GM12878 (cell line): Measurements from ENCODE around the gene ABITRAM. TPM values are rescaled to one million over a fixed set of nuclear protein-coding genes. Genes with fewer than 3 reads are reported as not detected.

Source experiments
- ATAC-seq: fragments of 200-7000 bp; cut with Tn5 transposase; 3 replicates; pipeline ENCODE4 v1.9.1; 2020; ENCODE audit warnings: mild to moderate bottlenecking, moderate library complexity
- BruUV-seq: library from RNA; stranded (reverse); fragments of 400-500 nt; replicated peaks from 2 replicates; lab custom pipeline; 2021; lab: Mats Ljungman, UMichigan
- CTCF ChIA-PET: fragments of 300-600 bp; sonication (Branson Sonifier 250); formaldehyde crosslinking; extraction: SDS; loops from one replicate; lab custom pipeline; 2021; ENCODE audit warnings: inconsistent platforms; lab: Yijun Ruan, JAX
- POLR2A ChIA-PET: fragments of 350-600 bp; formaldehyde crosslinking; extraction: SDS; loops from one replicate; lab custom pipeline; 2021; ENCODE audit warnings: inconsistent platforms; lab: Charles Lee
- RAD21 ChIA-PET: fragments of 300-600 bp; sonication (Branson Sonifier 250); formaldehyde crosslinking; loops from one replicate; lab custom pipeline; 2023; ENCODE audit warnings: antibody characterized with exemption; ENCODE audit not compliant: unreplicated experiment; lab: Charles Lee
- SMC1A ChIA-PET: fragments of 300-600 bp; sonication (Branson Sonifier 250); formaldehyde crosslinking; loops from one replicate; lab custom pipeline; 2023; ENCODE audit not compliant: unreplicated experiment, uncharacterized antibody; lab: Charles Lee
- DNase-seq: peaks from one replicate; pipeline ENCODE4 v3.0.0-alpha.2; 2011; ENCODE audit warnings: low read depth, low spot score
- FAIRE-seq: peaks from 3 replicates; lab custom pipeline; 2011; peaks lifted over from hg19 to GRCh38; lab: Jason Lieb, UNC
- H2AFZ ChIP-seq: 2 replicates; pipeline ENCODE4 v1.6.0; 2011; ENCODE audit warnings: low read depth, low read length, control low read depth; ENCODE audit not compliant: control insufficient read depth
- H3K27ac ChIP-seq: 2 replicates; pipeline ENCODE4 v1.5.1; 2011; ENCODE audit warnings: control low read depth; ENCODE audit not compliant: control insufficient read depth, insufficient read depth
- H3K27me3 ChIP-seq, 2 experiments: replicated peaks in 1 of 2; 2 replicates each; pipeline versions ENCODE4 v1.6.0 to v1.6.1; 2011; ENCODE audit warnings: low read length in 1 of 2; ENCODE audit not compliant: control insufficient read depth in 2 of 2, insufficient read depth in 2 of 2
- H3K36me3 ChIP-seq, 2 experiments: 2 replicates each; pipeline ENCODE4 v1.5.1; 2011; ENCODE audit warnings: low read length in 1 of 2; ENCODE audit not compliant: control insufficient read depth in 2 of 2, insufficient read depth in 2 of 2
- H3K4me1 ChIP-seq: 2 replicates; pipeline ENCODE4 v1.6.1; 2011; ENCODE audit warnings: mild to moderate bottlenecking, low read length, moderate library complexity, mixed read lengths; ENCODE audit not compliant: control insufficient read depth, insufficient read depth
- H3K4me2 ChIP-seq: 2 replicates; pipeline ENCODE4 v1.6.0; 2011; ENCODE audit warnings: control low read depth; ENCODE audit not compliant: control insufficient read depth, insufficient read depth
- H3K4me3 ChIP-seq: fragments of 200-600 bp; sonication (generic); 2 replicates; pipeline ENCODE4 v1.5.1; 2016
- H3K79me2 ChIP-seq: 2 replicates; pipeline ENCODE4 v1.6.0; 2011; ENCODE audit warnings: low read length; ENCODE audit not compliant: control insufficient read depth, insufficient read depth
- H3K9ac ChIP-seq: 2 replicates; pipeline ENCODE4 v1.8.0; 2011; ENCODE audit warnings: low read length, control low read depth, mixed read lengths; ENCODE audit not compliant: control insufficient read depth, insufficient read depth
- H3K9me3 ChIP-seq: replicated peaks from 3 replicates; pipeline ENCODE4 v1.5.1; 2011; ENCODE audit warnings: mild to moderate bottlenecking, low read length; ENCODE audit not compliant: control insufficient read depth, insufficient read depth
- H4K20me1 ChIP-seq: 2 replicates; pipeline ENCODE4 v1.6.0; 2011; ENCODE audit not compliant: control insufficient read depth, insufficient read depth
- BHLHE40 ChIP-seq, 2 experiments: fragments of 450-650 bp in 1 of 2; IDR thresholded peaks; 2 replicates each; pipeline ENCODE4 v1.6.1; 2011 to 2017; ENCODE audit warnings: low read depth in 2 of 2, borderline replicate concordance in 1 of 2, improper control_type of control experiment in 1 of 2, low read length in 1 of 2, mild to moderate bottlenecking in 1 of 2
- E2F8 ChIP-seq: fragments of 450-650 bp; IDR thresholded peaks from 2 replicates; pipeline ENCODE4 v1.6.1; 2018; ENCODE audit warnings: mild to moderate bottlenecking, low read depth, moderate library complexity; ENCODE audit not compliant: partially characterized antibody
- FOXK2 ChIP-seq: fragments of 450-650 bp; IDR thresholded peaks from 2 replicates; pipeline ENCODE4 v1.6.1; 2017; ENCODE audit warnings: mild to moderate bottlenecking, moderate library complexity
- MEF2A ChIP-seq: IDR thresholded peaks from 2 replicates; pipeline ENCODE4 v1.6.1; 2011; ENCODE audit warnings: low read depth, mild to moderate bottlenecking, low read length, moderate library complexity; ENCODE audit not compliant: insufficient read depth
- MEF2B ChIP-seq: fragments of 450-650 bp; IDR thresholded peaks from 2 replicates; pipeline ENCODE4 v1.6.1; 2018; ENCODE audit warnings: mild to moderate bottlenecking, moderate library complexity; ENCODE audit not compliant: partially characterized antibody, poor library complexity, severe bottlenecking
- MYB ChIP-seq: fragments of 150-350 bp; IDR thresholded peaks from 2 replicates; pipeline ENCODE4 v1.6.1; 2014; ENCODE audit warnings: mild to moderate bottlenecking, low read depth, low read length, borderline replicate concordance
- NBN ChIP-seq: fragments of 450-650 bp; IDR thresholded peaks from 2 replicates; pipeline ENCODE4 v1.6.1; 2016
- NFIC ChIP-seq: IDR thresholded peaks from 2 replicates; pipeline ENCODE4 v1.6.1; 2012; ENCODE audit warnings: low read depth, mild to moderate bottlenecking, inconsistent platforms, low read length, moderate library complexity
- NFYB ChIP-seq: IDR thresholded peaks from 2 replicates; pipeline ENCODE4 v1.6.1; 2011; ENCODE audit warnings: low read depth, mild to moderate bottlenecking, low read length, improper control_type of control experiment, moderate library complexity; ENCODE audit not compliant: insufficient read depth
- POU2F2 ChIP-seq: IDR thresholded peaks from 3 replicates; pipeline ENCODE4 v1.6.1; 2011; ENCODE audit warnings: low read depth, mild to moderate bottlenecking, low read length, borderline replicate concordance
- SMAD1 ChIP-seq: fragments of 450-650 bp; IDR thresholded peaks from 2 replicates; pipeline ENCODE4 v1.6.1; 2018; ENCODE audit warnings: mild to moderate bottlenecking, low read depth; ENCODE audit not compliant: partially characterized antibody
- WGBS: methylation state at CpG from one replicate; pipeline ENCODE4 v1.1.6; 2016; ENCODE audit warnings: low lambda C conversion rate; ENCODE audit not compliant: insufficient replicate concordance, insufficient coverage; ENCODE audit errors: missing lambda C conversion rate; 5-methylcytosine and 5-hydroxymethylcytosine counted together
- in situ Hi-C: fragments of 300-500 bp; cut with MboI; formaldehyde crosslinking; loops from 9 replicates; pipeline ENCODE4 v1.14.3; 2018; ENCODE audit warnings: mixed read lengths
- intact Hi-C: fragments of 100-400 bp; cut with micrococcal nuclease; formaldehyde crosslinking; loops from one replicate; pipeline ENCODE4 v1.14.2; 2022; ENCODE audit not compliant: unreplicated experiment
- polyA plus RNA-seq, 11 experiments: library from polyadenylated mRNA; depleted of rRNA in 4 of 11; unstranded in 6 of 11; stranded (reverse) in 5 of 11; fragments of >200 nt; fragmentation: Nextera tagmentation in 4 of 11; fragmentation: Illumina TruSeq in 1 of 11; extraction: Ambion mirVana in 4 of 11; extraction: Trizol in 1 of 11; gene quantifications; 1 replicate in 1 of 11; 2 replicates in 10 of 11; pipeline versions ENCODE4 v1.2.1 to v1.2.3, GENCODE V29; 2011 to 2016; ENCODE audit warnings: inconsistent platforms in 2 of 11, missing spikeins in 2 of 11, low read depth in 1 of 11
- total RNA-seq, 4 experiments: library from RNA; depleted of rRNA in 3 of 4; stranded (reverse); fragments of >200 nt in 3 of 4; fragmentation: Illumina TruSeq in 1 of 4; extraction: Trizol in 1 of 4; gene quantifications; 2 replicates each; pipeline versions ENCODE4 v1.2.1 to v1.2.3, GENCODE V29; 2013 to 2021
- TF ChIP-seq, protein P1 (sequence below): IDR thresholded peaks from 2 replicates; pipeline ENCODE4 v1.6.1; 2011; ENCODE audit warnings: borderline replicate concordance, low read depth, mild to moderate bottlenecking, moderate library complexity, mixed read lengths, low read length; ENCODE audit not compliant: insufficient read depth; ENCODE audit errors: extremely low read length
- TF ChIP-seq, protein P2 (sequence below): fragments of 450-650 bp; IDR thresholded peaks from 2 replicates; pipeline ENCODE4 v1.6.1; 2017; ENCODE audit warnings: low read depth, mild to moderate bottlenecking, moderate library complexity

Gene ABITRAM
- total and polyA plus RNA-seq, 10 of the 15 experiments (the other 5 are each of a cell fraction or from before 2014, with no cell fraction given), result 5.2 to 18.4 (median 10.6) TPM

- TF ChIP-seq E2F8, result no peak
- TF ChIP-seq, protein P1, sequence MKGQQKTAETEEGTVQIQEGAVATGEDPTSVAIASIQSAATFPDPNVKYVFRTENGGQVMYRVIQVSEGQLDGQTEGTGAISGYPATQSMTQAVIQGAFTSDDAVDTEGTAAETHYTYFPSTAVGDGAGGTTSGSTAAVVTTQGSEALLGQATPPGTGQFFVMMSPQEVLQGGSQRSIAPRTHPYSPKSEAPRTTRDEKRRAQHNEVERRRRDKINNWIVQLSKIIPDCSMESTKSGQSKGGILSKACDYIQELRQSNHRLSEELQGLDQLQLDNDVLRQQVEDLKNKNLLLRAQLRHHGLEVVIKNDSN, result no peak
- TF ChIP-seq, protein P2, sequence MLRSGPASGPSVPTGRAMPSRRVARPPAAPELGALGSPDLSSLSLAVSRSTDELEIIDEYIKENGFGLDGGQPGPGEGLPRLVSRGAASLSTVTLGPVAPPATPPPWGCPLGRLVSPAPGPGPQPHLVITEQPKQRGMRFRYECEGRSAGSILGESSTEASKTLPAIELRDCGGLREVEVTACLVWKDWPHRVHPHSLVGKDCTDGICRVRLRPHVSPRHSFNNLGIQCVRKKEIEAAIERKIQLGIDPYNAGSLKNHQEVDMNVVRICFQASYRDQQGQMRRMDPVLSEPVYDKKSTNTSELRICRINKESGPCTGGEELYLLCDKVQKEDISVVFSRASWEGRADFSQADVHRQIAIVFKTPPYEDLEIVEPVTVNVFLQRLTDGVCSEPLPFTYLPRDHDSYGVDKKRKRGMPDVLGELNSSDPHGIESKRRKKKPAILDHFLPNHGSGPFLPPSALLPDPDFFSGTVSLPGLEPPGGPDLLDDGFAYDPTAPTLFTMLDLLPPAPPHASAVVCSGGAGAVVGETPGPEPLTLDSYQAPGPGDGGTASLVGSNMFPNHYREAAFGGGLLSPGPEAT, result no peak
- no peak for TF ChIP-seq NFYB
These were observed 49.5 kb upstream of the ABITRAM start (continued) for GRCh38 chr9:108884701-108885100.

DNA sequence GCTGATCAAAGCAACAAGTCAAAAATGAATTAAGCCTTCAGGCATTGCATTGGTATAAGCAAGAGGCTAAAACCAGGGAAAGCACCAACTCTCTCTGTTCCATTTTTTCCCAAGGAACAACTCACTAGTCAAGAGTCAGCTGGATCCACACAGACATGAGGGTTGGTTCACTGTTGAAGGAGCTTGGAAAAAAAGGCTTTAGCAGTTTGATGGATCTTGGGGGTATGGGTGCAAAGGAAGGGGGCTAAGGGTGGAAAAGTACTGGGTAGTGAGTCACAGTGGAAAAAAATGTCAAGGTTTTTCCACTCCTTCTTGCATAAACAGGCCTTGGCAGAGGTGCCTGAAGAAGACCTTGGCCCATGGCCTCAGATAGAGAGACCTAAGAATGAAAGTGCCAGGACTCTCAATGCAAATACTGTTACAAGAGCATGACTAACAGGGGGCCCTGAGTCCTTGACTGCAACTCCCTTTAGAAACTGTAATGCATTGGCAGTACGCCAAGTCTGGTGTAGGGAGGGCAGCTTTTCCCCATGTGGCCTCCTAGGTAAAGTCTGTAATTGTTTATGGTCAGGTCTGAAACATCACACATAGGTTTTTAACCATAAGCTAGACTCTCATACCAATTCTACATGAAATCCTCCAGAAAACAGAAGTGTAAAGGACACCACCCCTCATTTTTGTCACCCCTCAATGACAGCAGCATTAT lies 48.4 kb upstream of the ABITRAM start:
- H3K4me2 ChIP-seq, result peak overlapping the region; percentile 59
- no TSS peak for BruUV-seq
- DNase-seq, result peak; percentile 81
- H4K20me1 ChIP-seq, result no peaks in the 10 kb centered on the region
- no peaks in the 10 kb centered on the region for H3K9me3 ChIP-seq
- ChIA-PET POLR2A (interaction anchor here (0.7 kb wide), 1 partner anchor 36 kb away, joined by 3 read pairs; no protein-coding TSS in a partner anchor), SMC1A (interaction anchor here (0.7 to 2.0 kb wide), 7 partner anchors 12 to 132 kb away, joined by 3 to 8 read pairs (median 3); no protein-coding TSS in a partner anchor), CTCF (interaction anchor here (0.9 to 1.3 kb wide), 2 partner anchors 68 to 223 kb away, joined by 3 read pairs; no protein-coding TSS in a partner anchor), RAD21 (interaction anchor here (1.2 kb wide), 1 partner anchor 69 kb away, joined by 3 read pairs; no protein-coding TSS in a partner anchor)
- intact Hi-C loops (no loop called here), in situ Hi-C loops (no loop called here)
- peak; percentile 99 for ATAC-seq
- FAIRE-seq, result peak; percentile 97
- no peaks in the 10 kb centered on the region for H3K27me3 ChIP-seq
- H2AFZ ChIP-seq, result no peak overlapping the region
- no peak overlapping the region for H3K4me3 ChIP-seq
- H3K79me2 ChIP-seq, result no peaks in the 10 kb centered on the region
- H3K9ac ChIP-seq, result no peak overlapping the region
- no peak overlapping the region for H3K27ac ChIP-seq
- WGBS, result 0% methylated on average over 1 of the region's 1 CpG
- H3K4me1 ChIP-seq, result peaks cover 8% of the 10 kb centered on the region
- peaks cover 0 to 8% of the 10 kb centered on the region in 2 experiments; a peak in 3 of 4 replicates for H3K36me3 ChIP-seq
- peak; percentile 41 for TF ChIP-seq MEF2B
- peak; percentile 24; the same call in 1 of the 2 replicates for TF ChIP-seq NFIC
- TF ChIP-seq, protein P2, result peak; percentile 48; the same call in 1 of the 2 replicates
- peak; percentile 35 to 65; a peak in 2 of 4 replicates for TF ChIP-seq BHLHE40 (IDR thresholded peaks at IDR 0.05; ENCODE audit: borderline replicate concordance in 1 of 2, low read depth in 2 of 2, low read length in 1 of 2)
- peak; percentile 99 for TF ChIP-seq SMAD1
- TF ChIP-seq MEF2A, result no peak
- peak; percentile 35; the same call in 1 of the 2 replicates for TF ChIP-seq FOXK2
- TF ChIP-seq MYB, result no peak
- no peak for TF ChIP-seq NBN
- TF ChIP-seq POU2F2, result peak; percentile 77; the same call in 2 of the 3 replicates
